Medulla oblongata (tissue), 1 donor: ENCODE results near the gene CLEC11A.

Source experiments
- DNase-seq: peaks from one replicate; pipeline ENCODE4 v3.0.0-alpha.2; 2015; ENCODE audit errors: extremely low spot score

The CLEC11A gene, protein sequence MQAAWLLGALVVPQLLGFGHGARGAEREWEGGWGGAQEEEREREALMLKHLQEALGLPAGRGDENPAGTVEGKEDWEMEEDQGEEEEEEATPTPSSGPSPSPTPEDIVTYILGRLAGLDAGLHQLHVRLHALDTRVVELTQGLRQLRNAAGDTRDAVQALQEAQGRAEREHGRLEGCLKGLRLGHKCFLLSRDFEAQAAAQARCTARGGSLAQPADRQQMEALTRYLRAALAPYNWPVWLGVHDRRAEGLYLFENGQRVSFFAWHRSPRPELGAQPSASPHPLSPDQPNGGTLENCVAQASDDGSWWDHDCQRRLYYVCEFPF

DNA sequence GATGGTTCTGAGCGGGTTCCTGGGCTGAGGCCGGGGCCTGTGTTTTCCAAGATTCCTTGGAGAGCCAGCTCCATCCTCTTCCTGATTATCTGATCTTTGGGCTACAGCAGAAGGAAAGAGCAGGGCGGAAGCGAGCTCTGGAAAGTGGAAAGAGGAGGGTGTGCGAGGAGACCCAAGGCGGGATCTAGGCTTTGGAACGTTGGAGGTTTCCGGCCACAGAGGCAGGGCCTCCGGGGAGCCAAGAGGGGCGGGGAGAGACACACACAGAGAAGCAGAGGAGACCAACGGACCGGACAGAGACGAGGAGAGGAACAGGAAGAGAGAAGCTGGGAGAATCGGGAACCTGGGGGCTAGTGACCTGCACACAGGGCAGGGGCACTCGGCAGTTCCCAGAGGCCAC, at the start of gene CLEC11A:
TSS of gene CLEC11A (plus strand) at position 296 of the 400 bp plus-strand sequence. CDS start 162 bp downstream, outside the sequence.
- DNase-seq: no peak

DNA sequence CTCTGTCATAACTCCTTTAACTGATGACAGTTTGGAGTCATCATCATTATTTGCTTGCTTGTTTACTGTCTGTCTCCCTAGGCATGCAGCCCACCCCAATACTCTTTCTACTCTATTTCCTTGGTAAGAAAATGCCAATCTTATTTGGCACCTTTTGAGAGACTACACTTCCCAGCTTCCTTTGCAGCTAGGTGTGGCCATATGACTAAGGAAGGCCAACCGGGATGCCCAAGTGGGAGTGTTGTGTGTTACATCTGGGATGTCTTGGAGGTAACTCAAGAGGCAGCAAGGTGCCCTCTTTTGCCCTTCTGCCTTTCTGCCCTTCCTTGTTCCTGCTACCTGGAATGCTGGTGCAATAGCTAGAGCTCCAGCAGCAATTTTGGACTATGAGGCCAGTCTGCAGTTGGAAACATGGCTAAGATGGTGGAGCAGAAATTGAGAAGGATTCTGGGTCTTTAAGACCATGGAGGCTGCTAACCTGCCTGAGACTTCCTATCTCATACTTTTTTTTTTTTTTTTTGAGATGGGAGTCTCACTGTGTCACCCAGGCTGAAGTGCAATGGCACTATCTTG, 46.5 kb upstream of the CLEC11A start:
- DNase-seq: no peak

DNA sequence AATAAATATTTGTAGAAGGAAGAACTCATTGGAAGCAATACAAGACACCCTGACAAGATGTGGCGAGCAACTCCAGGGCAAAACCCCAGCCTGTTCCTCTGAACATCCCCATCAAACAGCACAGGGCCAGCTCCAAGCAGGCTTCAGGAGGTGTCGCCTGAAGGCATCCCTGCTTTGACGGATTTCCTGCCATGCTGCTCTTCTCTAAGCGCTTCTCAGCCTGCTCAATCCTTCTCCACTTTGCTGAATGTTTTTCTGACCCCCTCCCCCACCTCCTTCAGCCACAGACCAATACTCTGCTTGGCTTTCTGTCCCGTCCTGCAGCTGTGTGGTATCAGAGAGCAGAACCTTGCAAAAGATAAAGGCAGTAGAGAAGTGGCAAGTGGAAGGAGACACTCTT, 45.5 kb upstream of the CLEC11A start:
- no peak for DNase-seq

DNA sequence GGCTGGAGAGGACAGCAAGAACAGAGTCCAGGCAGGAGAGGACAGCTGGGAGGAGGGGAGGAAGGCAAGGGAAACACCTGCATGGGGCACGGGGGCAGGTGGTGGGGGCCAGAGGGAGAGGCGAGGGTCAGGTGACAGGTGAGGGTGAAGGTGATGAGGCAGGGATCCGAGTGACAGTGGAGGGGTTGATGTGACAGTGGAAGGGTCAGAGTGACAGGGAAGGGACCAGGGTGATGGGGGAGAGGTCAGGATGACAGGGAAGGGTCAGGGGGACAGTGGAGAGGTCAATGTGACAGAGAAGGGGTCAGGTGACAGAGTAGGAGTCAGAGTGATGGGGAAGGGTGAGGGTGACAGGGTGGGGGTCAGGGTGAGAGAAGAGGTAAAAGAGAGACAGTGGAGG, 44.8 kb upstream of the CLEC11A start:
- DNase-seq: no peak

DNA sequence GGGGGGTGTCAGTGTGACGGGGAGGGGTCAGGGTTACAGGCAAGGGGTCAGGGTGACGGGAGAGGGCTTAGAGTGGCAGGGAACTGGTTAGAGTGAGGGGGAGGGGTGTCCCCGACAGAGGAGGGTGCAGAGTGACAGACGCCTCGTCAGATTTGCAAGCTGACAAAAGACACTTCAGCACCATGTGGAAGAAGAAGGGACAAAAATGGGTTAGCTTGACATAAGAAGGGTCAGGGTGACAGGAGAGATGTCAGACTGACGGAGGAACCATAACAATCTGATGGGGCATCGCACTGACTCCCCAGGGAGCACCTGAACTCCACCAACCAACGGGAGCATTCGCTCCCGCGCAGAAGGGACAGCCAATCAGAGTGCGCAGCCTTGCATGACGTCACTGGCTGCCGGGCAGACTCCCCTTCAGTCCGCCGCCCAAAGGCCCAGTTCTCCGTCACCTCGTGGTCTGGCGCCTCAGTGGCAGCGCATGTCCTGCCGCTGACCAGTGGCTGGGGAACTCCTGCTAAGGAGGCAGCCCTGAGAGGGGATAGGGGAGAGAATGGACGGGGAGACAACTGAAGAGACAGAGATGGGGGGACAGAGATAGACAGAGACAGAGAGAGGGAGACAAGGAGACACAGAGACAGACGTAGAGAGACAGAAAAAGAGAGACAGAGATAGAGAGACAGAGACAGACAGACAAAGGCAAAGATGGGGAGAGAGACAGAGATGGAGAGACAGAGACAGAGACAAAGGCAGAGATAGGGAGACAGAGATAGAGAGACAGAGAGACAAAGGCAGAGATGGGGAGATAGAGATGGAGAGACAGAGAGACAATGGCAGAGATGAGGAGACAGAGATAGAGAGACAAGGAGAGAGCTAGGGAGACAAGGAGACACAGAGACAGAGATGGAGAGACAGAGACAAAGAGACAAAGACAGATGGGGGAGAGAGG, 43.7 kb upstream of the CLEC11A start:
- peak; percentile 86 for DNase-seq

DNA sequence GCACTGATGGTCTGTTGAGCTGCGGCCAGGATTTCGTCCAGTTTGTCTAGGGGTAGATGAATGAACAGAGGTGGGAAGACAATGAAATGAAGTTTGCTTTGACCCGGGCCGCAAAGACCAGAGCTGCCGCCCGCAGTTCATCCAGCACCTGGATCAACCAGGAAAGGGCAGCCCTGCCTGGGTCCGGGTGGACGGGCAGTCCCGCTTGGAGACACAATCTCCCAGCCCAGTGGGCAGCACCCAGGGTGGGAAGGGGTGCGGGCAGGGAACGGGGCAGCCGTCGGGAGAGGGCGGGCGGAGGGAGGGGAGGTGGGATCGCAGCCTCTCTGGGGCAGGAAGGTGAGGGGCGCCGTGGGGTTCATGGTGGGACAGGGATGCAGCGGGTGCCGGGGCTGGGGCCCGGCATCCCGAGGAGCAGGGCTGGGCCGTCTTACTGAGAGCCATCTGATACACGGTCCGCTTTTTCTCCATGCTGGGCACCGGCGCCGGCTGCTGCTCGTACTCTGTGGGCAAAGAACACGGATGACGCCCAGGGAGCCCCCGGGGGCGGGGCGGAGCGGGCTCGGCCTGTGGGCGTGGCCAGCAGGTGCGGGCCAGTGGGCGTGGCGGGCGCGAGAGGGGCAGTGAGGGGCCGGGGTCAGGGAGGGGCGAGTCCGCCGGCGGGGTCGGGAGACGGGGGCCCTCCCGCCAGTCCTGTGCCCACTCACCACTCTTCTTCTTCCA, 36.7 kb upstream of the CLEC11A start:
- DNase-seq: no peak

DNA sequence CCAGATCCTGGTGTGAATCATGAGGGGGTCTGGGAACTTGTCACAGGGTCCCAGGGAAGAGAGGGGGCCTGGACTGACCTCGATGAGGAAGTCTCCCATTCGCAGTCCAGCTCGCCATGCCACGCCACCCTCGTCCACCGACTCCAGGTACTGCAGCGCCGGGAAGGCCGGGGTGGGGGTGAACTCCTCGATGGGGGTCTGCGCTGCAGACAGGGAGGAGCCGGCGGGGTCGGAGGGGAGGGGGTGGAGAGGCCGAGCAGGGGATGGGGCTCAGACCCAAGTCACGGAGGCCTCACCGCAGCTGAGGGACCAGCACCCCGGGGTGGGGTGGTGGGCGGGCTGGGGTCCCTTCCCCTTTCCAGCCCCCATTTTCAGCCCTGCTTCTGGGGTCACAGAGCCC, 34.4 kb upstream of the CLEC11A start:
- no peak for DNase-seq

DNA sequence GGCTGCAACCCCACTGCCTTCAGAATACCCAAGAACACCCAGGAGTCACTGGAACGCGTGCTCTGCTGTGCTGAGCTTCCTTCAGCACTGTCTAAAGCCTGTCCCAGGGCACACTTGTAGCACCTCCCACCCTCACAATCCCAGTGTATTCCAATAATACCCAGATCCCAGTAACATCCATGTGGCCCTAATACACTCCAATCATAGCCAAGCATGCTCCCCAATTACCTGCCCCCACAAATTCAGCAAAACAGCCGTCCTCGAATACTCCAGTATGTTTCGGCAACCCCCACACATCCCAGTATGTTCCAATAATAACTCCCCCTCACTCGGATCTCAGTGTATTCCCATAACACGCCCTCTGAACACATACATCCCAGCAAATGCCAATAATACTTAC, 32.7 kb upstream of the CLEC11A start:
- DNase-seq: no peak

DNA sequence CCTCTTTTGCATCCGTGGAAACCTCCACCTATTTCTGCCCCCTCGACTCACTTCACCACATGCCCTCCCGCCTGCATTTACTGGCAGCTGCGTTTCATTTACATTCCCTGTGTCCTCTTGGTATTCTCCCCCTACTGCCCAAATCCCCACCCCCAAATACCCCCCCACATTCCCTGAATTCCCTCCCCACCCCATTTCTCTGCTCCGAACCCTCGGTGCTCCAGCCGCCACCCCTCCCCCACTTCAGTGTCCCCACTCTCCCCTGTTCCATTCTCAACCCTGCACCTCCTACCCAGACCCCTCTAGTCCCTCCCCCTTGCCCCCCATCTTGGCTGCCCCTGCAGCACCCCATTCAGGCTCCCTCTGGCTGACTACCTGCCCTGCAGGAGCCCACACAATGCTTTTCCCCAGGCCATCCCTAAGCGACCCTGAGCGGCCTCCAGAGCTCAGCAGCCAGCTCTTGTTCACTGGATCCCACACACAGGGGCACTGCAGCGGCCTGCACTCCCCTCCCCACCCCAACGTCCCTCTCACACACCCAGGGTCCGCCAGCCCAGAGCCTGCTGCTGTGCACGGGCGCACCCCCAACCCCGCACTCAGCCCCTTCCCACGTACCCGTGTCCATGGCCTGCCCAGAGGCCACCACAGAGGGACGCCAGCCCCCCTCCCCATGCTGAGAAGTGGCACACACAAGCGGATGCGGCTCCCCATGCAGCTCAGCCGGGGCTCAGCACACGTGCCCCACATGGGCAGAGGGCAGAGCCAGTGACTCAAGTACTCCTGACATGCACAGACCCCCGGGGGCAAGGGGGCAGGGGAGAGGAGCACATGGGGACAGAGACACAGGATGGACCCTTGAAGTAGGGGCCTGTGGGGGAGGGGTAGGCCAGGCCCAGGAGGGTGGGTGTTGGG, 29.8 kb upstream of the CLEC11A start:
- no peak for DNase-seq

DNA sequence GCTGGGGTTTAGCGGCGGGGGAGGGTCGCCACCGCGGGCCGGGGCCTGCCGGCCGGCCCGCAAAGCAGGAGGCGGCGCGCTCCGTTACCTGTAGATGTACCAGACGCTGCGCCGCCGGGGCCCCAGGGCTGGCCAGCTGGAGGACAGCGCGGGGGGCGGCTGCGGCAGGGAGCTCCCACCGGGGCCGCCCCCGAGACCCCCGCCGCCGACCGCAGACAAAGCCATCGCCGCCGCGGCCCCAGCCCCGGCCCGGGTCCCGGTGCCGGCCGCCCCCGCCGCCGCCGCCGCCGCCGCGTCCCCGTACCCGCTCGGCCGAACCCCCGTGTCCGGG, 28.4 kb upstream of the CLEC11A start:
- DNase-seq: no peak

DNA sequence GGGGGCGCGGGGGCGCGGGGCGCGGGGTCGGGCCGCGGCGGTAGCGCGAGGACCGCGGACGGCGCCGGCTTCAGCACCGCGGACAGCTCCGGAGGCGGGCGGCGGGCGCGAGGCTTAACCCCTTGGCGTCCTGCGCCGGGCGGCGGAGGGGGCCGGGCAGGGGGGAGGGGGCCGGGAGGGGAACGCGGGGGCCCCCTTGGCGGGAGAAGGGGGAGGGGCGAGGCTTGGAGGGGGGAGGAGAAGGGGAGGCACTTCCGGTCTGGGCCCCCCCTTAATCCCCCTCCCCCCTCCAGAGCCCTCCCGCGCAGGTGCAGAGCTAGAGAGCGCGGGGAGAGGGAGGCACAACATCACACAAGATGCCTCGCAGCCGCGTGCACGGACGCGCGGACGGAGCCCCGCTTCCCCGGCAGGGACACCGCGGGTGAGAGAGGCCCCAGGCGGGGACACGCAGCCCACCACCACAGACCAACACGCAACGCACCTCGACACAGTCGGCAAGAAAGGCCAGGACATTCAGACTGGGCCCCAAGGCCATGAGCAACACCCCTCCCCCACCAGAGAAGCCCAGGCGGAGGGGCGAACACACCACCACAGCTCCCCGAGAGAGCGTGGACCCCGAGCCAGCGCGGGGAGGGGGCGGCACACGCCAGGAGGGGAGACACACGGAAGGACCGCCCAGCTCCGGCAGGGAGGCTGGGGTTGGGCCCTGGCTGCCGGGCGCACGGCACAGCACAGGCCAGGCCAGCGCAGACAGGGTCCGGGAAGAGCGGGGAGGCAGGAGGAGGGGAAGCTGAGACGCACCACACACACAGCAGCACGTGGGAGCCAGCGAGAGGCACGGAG, 27.7 kb upstream of the CLEC11A start:
- no peak for DNase-seq

DNA sequence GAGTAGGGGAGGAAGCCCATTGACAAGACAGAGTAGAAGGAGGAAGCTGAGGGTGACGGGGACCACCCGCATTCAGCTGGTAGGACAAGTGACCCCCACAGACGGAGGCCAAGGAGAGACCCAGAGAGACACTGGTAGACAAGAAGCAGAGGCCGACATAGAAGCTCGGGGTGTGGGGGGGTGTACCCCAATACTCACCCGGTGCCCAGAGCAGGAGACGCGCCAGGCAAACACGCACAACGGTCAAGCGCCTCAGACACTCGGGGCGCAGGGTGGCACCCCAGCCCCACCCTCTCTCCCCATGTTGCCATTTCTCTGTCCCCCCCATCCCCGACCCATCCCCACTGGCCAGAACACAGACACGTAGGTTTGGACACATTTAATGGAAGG, 27.1 kb upstream of the CLEC11A start:
- no peak for DNase-seq

DNA sequence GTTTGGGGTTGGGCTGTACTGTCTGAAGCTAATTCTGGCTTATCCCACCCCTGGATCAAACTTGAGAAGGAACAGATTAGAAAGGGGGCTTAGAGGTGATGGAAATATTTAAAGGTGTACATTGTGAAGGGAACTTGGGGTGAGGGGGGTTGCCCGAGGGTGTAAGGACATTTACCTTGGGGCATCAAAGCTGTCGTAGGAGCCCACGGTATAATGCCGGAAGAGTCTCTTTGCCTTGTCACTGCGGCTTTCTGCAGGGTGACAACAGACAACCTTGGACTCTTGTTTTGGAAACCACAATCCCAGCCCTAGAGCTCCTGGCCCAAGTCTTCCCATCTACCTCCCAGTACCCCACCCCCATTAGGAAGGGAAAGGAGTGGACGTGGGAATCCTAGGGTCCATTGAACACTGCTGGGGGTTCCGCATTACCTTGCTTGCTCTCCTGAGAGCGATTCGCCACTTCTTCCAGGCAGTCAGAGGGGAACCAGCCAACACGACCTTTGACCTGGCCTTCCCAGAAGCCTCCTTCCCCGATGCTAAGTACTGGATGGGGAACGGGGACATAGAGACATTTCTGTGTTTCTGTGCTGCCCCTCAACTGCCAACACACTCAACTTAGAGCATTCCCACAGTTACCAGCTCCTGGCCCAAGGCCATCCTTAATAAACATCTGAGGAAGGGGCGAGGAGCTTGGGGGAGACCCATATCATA, 25.6 kb upstream of the CLEC11A start:
- DNase-seq: no peak

DNA sequence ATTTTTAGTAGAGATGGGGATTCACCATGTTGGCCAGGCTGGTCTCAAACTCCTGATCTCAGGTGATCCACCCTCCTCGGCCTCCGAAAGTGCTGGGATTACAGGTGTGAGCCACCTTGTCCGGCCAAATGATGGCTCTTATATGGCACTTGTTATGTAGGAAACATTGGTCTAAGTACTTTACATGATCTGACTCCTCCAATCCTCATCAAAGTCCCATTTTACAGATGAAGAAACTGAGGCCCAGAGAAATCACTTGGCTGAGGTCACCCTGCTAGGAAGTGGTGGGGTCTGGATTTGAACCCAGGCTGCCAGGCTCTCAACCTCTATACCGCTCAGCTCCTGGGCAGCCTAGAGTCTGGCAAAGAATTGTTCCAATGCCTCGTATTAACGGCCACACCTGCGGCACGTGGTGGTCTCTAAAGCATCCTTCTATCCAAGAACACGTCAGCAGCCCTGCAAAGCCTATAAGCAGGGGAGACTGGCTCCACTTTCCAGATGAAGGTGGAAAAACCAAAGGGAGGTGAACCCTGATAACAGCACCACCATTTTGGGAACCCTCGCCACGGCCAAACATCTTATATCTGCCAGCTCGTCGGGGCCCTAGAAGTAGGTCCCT, 21.7 kb upstream of the CLEC11A start:
- DNase-seq: no peak

DNA sequence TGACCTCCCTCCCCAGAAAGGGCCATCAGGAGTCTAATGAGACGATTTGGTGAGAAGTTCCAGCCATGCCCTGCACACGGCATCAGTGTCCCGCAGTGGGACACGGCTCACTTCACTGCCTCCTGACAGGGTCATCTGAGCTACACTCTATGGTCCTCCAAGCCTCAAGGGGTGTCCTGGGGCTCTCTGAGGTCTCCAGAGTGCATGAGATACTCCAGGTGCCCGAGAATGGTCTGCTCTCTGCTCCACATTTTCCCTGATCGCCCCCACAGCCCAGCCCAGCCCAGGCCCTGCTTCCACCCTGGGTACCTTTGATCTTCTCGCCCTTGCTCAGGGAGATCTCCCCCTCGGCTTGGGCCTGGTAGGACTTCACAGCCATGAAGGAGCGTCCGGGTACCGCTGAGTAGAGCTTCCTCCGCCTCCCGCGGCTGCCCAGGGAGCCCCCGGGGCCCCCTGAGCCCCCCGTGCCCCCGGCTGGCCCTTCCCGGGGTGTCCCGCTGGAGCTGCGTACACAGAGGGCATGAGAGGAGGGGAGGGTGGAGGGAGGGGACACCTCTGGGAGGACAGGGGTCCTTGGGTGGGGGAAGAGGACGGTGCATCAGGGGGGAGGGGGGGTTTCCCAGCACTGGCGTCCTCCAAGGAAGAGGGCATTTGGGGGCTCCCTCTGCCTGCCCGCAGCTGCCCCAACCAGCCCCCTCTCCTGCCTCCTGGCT, 20.9 kb upstream of the CLEC11A start:
- DNase-seq: no peak

DNA sequence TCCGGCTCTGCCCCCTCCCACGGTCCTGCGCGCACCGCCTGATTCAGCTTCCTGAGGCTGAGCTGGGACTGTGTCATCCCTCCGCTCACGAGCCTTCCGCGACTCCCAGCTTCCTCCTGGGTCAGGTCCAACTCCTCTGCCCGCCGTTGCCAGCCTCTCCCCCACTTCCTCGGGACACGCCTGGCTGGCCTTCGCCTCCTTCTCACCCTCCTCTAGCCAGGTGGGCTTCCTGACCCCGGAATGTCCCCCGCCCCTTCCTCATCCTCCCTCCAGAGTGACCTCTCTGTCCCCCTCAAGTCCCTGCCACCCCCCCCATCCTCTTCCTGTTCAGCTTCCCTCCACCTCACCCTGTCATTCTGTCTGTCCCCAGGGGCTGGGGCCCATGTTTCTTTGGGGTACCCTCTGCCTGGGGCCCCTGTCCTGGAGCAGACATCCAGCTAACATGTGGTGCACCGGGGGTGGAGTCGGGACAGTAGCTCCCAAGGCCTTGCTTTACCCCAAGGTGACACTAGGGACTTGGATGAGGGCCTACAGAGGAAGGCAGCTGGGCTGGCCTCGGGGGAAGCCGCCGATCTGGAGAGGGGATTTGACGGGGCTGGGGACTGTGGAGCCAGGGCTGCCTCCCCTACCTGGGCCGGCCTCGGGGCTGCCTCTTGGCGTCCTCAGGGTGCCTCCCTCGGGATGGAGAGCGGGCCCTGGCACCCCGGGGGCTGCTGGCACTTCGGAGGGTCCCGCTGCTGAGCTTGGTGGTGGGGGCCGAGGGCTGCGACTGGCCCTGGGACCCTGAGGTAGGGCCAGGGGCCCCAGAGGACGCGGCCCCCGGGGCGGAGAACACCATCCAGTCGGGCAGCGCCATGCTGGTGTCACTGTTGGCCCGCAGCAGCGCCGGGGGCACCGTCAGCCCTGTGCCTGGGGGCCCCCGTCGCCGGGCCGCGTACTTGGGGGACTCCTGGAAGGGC, 20.0 kb upstream of the CLEC11A start:
- no peak for DNase-seq
